SW 1271 (cell line): ENCODE results near the gene TPO.
"Not testable (repeated sequence)": the region's sequence is repeated elsewhere in the genome, so short reads cannot be mapped to it uniquely, and the experiment has no call there.

Source experiments
- DNase-seq, 2 experiments: peaks; one replicate each; lab custom pipeline; 2025; lab: John Stamatoyannopoulos, UW

The TPO gene

GRCh38 chr2:1405967-1406366, 7.3 kb upstream of the TPO start:
- no peak for DNase-seq

GRCh38 chr2:1406434-1406833, 6.8 kb upstream of the TPO start:
- DNase-seq: no peak

- no peak for DNase-seq
Observed at GRCh38 chr2:1407950-1408675, 5.2 kb upstream of the TPO start.

- no peak for DNase-seq
Observed at GRCh38 chr2:1414121-1414520, 858 bp downstream of the TPO start.

GRCh38 chr2:1414901-1415300, 1.6 kb downstream of the TPO start:
- DNase-seq: not testable (repeated sequence)

- DNase-seq: no peak
Observed at GRCh38 chr2:1415501-1415900, 2.2 kb downstream of the TPO start.

- no peak for DNase-seq
Observed at GRCh38 chr2:1418566-1418965, 5.3 kb downstream of the TPO start.

GRCh38 chr2:1420746-1421480, 7.7 kb downstream of the TPO start:
- no peak for DNase-seq

GRCh38 chr2:1421731-1422130, 8.5 kb downstream of the TPO start:
- no peak for DNase-seq

- DNase-seq: no peak
Observed at GRCh38 chr2:1422131-1422530, 8.9 kb downstream of the TPO start.

GRCh38 chr2:1422716-1423285, 9.5 kb downstream of the TPO start:
- DNase-seq: no peak

GRCh38 chr2:1427086-1427485, 13.8 kb downstream of the TPO start:
- no peak for DNase-seq

- no peak for DNase-seq
Observed at GRCh38 chr2:1429895-1430294, 16.6 kb downstream of the TPO start.

- no peak for DNase-seq
Observed at GRCh38 chr2:1430491-1430890, 17.2 kb downstream of the TPO start.

GRCh38 chr2:1431886-1432400, 18.7 kb downstream of the TPO start:
- DNase-seq: no peak

- no peak for DNase-seq
Observed at GRCh38 chr2:1432726-1433125, 19.5 kb downstream of the TPO start.

GRCh38 chr2:1436369-1436768, 23.1 kb downstream of the TPO start:
- DNase-seq: no peak

GRCh38 chr2:1437101-1437500, 23.8 kb downstream of the TPO start:
- no peak for DNase-seq

- no peak for DNase-seq
Observed at GRCh38 chr2:1437537-1437936, 24.3 kb downstream of the TPO start.

- DNase-seq: no peak
Observed at GRCh38 chr2:1438972-1439371, 25.7 kb downstream of the TPO start.

- DNase-seq: no peak
Observed at GRCh38 chr2:1440581-1440980, 27.3 kb downstream of the TPO start.

GRCh38 chr2:1446301-1446700, 33.0 kb downstream of the TPO start:
- no peak for DNase-seq

GRCh38 chr2:1448009-1448408, 34.7 kb downstream of the TPO start:
- DNase-seq: no peak
